Activated T-cell treated with anti-CD3 and anti-CD28 coated beads, Interleukin-2, amount 50 U/mL, for 72 hours (primary cell): ENCODE results near the gene SERPINF2. TPM values are rescaled to one million over a fixed set of nuclear protein-coding genes. Genes with fewer than 3 reads are reported as not detected.
"Not testable (repeated sequence)": the region's sequence is repeated elsewhere in the genome, so short reads cannot be mapped to it uniquely, and the experiment has no call there.

Experiments
- ATAC-seq, 2 donors: fragments of 150-1000 bp; cut with Tn5 transposase; replicated peaks in 1 of 2; 2 replicates each; pipeline ENCODE4 v1.10.0; 2021; ENCODE audit warnings: moderate library complexity in 2 of 2, mild to moderate bottlenecking in 1 of 2
- DNase-seq, 2 donors: peaks; one replicate each; pipeline ENCODE4 v3.0.0; 2021 to 2022; ENCODE audit warnings: mixed read lengths in 1 of 2
- H3K27ac Mint-ChIP-seq: one replicate; pipeline ENCODE4 v1.8.0; 2022; ENCODE audit warnings: mild to moderate bottlenecking, moderate library complexity, mixed read lengths
- H3K27me3 Mint-ChIP-seq: one replicate; pipeline ENCODE4 v1.8.0; 2022; ENCODE audit warnings: low read depth, mixed read lengths
- H3K36me3 Mint-ChIP-seq, 2 donors: one replicate each; pipeline ENCODE4 v1.8.0; 2022; ENCODE audit warnings: mixed read lengths in 2 of 2, mild to moderate bottlenecking in 1 of 2; ENCODE audit not compliant: insufficient read depth in 2 of 2
- H3K4me1 Mint-ChIP-seq: one replicate; pipeline ENCODE4 v1.8.0; 2022; ENCODE audit warnings: low read depth, mixed read lengths
- H3K4me3 Mint-ChIP-seq, 2 donors: one replicate each; pipeline ENCODE4 v1.8.0; 2022; ENCODE audit warnings: mild to moderate bottlenecking in 2 of 2, mixed read lengths in 2 of 2, moderate library complexity in 2 of 2
- H3K9me3 Mint-ChIP-seq, 2 donors: one replicate each; pipeline ENCODE4 v1.8.0; 2022; ENCODE audit warnings: mixed read lengths in 2 of 2
- total RNA-seq, 2 donors: library from RNA; stranded (reverse); gene quantifications; one replicate each; pipeline ENCODE4 v1.2.3, GENCODE V29; 2022

The SERPINF2 gene
- total RNA-seq, 2 donors from 2014 or later: 0.89 to 1.6 TPM

- no peak for DNase-seq
- no peaks in the 10 kb centered on the region for H3K4me1 Mint-ChIP-seq
- H3K36me3 Mint-ChIP-seq: no peaks in the 10 kb centered on the region
- H3K27me3 Mint-ChIP-seq: no peaks in the 10 kb centered on the region
- H3K9me3 Mint-ChIP-seq: no peaks in the 10 kb centered on the region
- H3K4me3 Mint-ChIP-seq: no peak overlapping the region
- no peak overlapping the region for H3K27ac Mint-ChIP-seq
- ATAC-seq: no peak
Observed at GRCh38 chr17:1752425-1753262, 10.0 kb downstream of the SERPINF2 start.

- H3K36me3 Mint-ChIP-seq: no peaks in the 10 kb centered on the region
- no peak for ATAC-seq
- H3K4me3 Mint-ChIP-seq: no peak overlapping the region
- H3K27me3 Mint-ChIP-seq: no peaks in the 10 kb centered on the region
- no peaks in the 10 kb centered on the region for H3K9me3 Mint-ChIP-seq
- no peak for DNase-seq
- no peaks in the 10 kb centered on the region for H3K4me1 Mint-ChIP-seq
- H3K27ac Mint-ChIP-seq: no peak overlapping the region
Observed at GRCh38 chr17:1753767-1754429, 11.2 kb downstream of the SERPINF2 start.

- DNase-seq: no peak
- Mint-ChIP-seq H3K4me1 (no peaks in the 10 kb centered on the region), H3K9me3 (no peaks in the 10 kb centered on the region), H3K27me3 (no peaks in the 10 kb centered on the region), H3K27ac (no peak overlapping the region), H3K36me3 (no peaks in the 10 kb centered on the region), H3K4me3 (no peak overlapping the region)
- ATAC-seq: no peak
Observed at GRCh38 chr17:1754430-1755112, 11.9 kb downstream of the SERPINF2 start.

GRCh38 chr17:1755252-1755826 is 12.7 kb downstream of the SERPINF2 start:
- Mint-ChIP-seq H3K4me3 (no peak overlapping the region), H3K36me3 (no peaks in the 10 kb centered on the region), H3K9me3 (no peaks in the 10 kb centered on the region), H3K4me1 (no peaks in the 10 kb centered on the region), H3K27me3 (no peaks in the 10 kb centered on the region), H3K27ac (no peak overlapping the region)
- ATAC-seq (no peak), DNase-seq (no peak)

- Mint-ChIP-seq H3K27ac (no peak overlapping the region), H3K36me3 (no peaks in the 10 kb centered on the region), H3K9me3 (no peaks in the 10 kb centered on the region), H3K4me1 (no peaks in the 10 kb centered on the region), H3K27me3 (no peaks in the 10 kb centered on the region), H3K4me3 (no peak overlapping the region)
- DNase-seq (no peak), ATAC-seq (no peak)
Observed at GRCh38 chr17:1755827-1756262, 13.2 kb downstream of the SERPINF2 start.

- ATAC-seq: no peak
- H3K4me1 Mint-ChIP-seq: peaks cover 21% of the 10 kb centered on the region
Observed at GRCh38 chr17:1758807-1759206, 16.1 kb downstream of the SERPINF2 start.

GRCh38 chr17:1759529-1759928 is 16.9 kb downstream of the SERPINF2 start:
- Mint-ChIP-seq H3K4me1 (peaks cover 29% of the 10 kb centered on the region), H3K9me3 (no peaks in the 10 kb centered on the region), H3K27me3 (no peaks in the 10 kb centered on the region), H3K27ac (no peak overlapping the region), H3K36me3 (no peaks in the 10 kb centered on the region), H3K4me3 (no peak overlapping the region)
- DNase-seq: no peak
- no peak for ATAC-seq

More at GRCh38 chr17:1758807-1759206, 16.1 kb downstream of the SERPINF2 start:
- no peaks in the 10 kb centered on the region for H3K9me3 Mint-ChIP-seq
- DNase-seq: no peak
- H3K36me3 Mint-ChIP-seq: no peaks in the 10 kb centered on the region
- no peak overlapping the region for H3K27ac Mint-ChIP-seq
- H3K4me3 Mint-ChIP-seq: no peak overlapping the region
- no peaks in the 10 kb centered on the region for H3K27me3 Mint-ChIP-seq

- no peak overlapping the region for H3K27ac Mint-ChIP-seq
Observed at GRCh38 chr17:1762233-1762900, 19.7 kb downstream of the SERPINF2 start.

GRCh38 chr17:1762901-1763898 is 20.5 kb downstream of the SERPINF2 start:
- no peaks in the 10 kb centered on the region for H3K36me3 Mint-ChIP-seq
- peak overlapping the region in 1 of 2 donors; percentile 45 for H3K4me3 Mint-ChIP-seq
- ATAC-seq (peak; percentile 31 to 42), DNase-seq (no peak)
- H3K9me3 Mint-ChIP-seq: no peaks in the 10 kb centered on the region
- no peaks in the 10 kb centered on the region for H3K27me3 Mint-ChIP-seq
- H3K4me1 Mint-ChIP-seq: peaks cover 34% of the 10 kb centered on the region
- H3K27ac Mint-ChIP-seq: no peak overlapping the region

More at GRCh38 chr17:1762233-1762900, 19.7 kb downstream of the SERPINF2 start:
- Mint-ChIP-seq H3K4me3 (no peak overlapping the region), H3K36me3 (no peaks in the 10 kb centered on the region), H3K27me3 (no peaks in the 10 kb centered on the region), H3K4me1 (peaks cover 30% of the 10 kb centered on the region), H3K9me3 (no peaks in the 10 kb centered on the region)
- peak in 1 of 2 donors; percentile 3 for ATAC-seq
- DNase-seq: no peak

GRCh38 chr17:1764284-1764683 is 21.6 kb downstream of the SERPINF2 start:
- peak; percentile 61 to 68 for ATAC-seq
- H3K36me3 Mint-ChIP-seq: no peaks in the 10 kb centered on the region
- peak overlapping the region; percentile 21 to 45 for H3K4me3 Mint-ChIP-seq
- no peaks in the 10 kb centered on the region for H3K9me3 Mint-ChIP-seq
- peak; percentile 36 to 37 for DNase-seq
- H3K27me3 Mint-ChIP-seq: no peaks in the 10 kb centered on the region
- H3K4me1 Mint-ChIP-seq: peaks cover 36% of the 10 kb centered on the region
- H3K27ac Mint-ChIP-seq: peak overlapping the region; percentile 20

- Mint-ChIP-seq H3K4me3 (peak overlapping the region; percentile 21 to 45), H3K4me1 (peaks cover 40% of the 10 kb centered on the region)
- not testable (repeated sequence) for ATAC-seq, H3K27me3 Mint-ChIP-seq, H3K36me3 Mint-ChIP-seq, DNase-seq, H3K9me3 Mint-ChIP-seq, H3K27ac Mint-ChIP-seq
Observed at GRCh38 chr17:1764705-1765104, 22.0 kb downstream of the SERPINF2 start.
